H1 (cell line): Measurements from ENCODE around the gene SLC1A7.

Experiments
- ATF2 ChIP-seq: IDR thresholded peaks from 2 replicates; pipeline ENCODE4 v1.6.1; 2012; ENCODE audit warnings: low read length, inconsistent platforms
- CTCF ChIP-seq, 3 experiments: IDR thresholded peaks; 1 replicate in 2 of 3; 2 replicates in 1 of 3; pipeline versions ENCODE4 v1.5.1 to v1.6.1; 2011; ENCODE audit warnings: low read length in 3 of 3, mild to moderate bottlenecking in 3 of 3, inconsistent platforms in 2 of 3, low read depth in 1 of 3, moderate library complexity in 1 of 3; ENCODE audit not compliant: insufficient read depth in 1 of 3; ENCODE audit errors: control extremely low read depth in 1 of 3
- EP300 ChIP-seq, 2 experiments: IDR thresholded peaks; 1 replicate in 1 of 2; 2 replicates in 1 of 2; pipeline ENCODE4 v1.6.1; 2011 to 2012; ENCODE audit warnings: low read depth in 2 of 2, low read length in 2 of 2, mild to moderate bottlenecking in 2 of 2, borderline replicate concordance in 1 of 2, inconsistent platforms in 1 of 2, moderate library complexity in 1 of 2
- HDAC6 ChIP-seq: IDR thresholded peaks from one replicate; pipeline ENCODE4 v1.7.1; 2012; ENCODE audit warnings: low read depth, mild to moderate bottlenecking, inconsistent platforms, low read length, moderate library complexity
- JUND ChIP-seq: IDR thresholded peaks from 2 replicates; pipeline ENCODE4 v1.6.1; 2011; ENCODE audit warnings: mild to moderate bottlenecking, improper control_type of control experiment, low read length
- POLR2A ChIP-seq, 2 experiments: IDR thresholded peaks; 1 replicate in 1 of 2; 2 replicates in 1 of 2; pipeline ENCODE4 v1.6.1; 2011; ENCODE audit warnings: low read depth in 2 of 2, low read length in 2 of 2, mild to moderate bottlenecking in 2 of 2; ENCODE audit errors: control extremely low read depth in 1 of 2
- POLR2AphosphoS5 ChIP-seq: IDR thresholded peaks from 2 replicates; pipeline ENCODE4 v1.6.1; 2011; ENCODE audit warnings: low read depth, low read length
- RFX5 ChIP-seq: IDR thresholded peaks from 2 replicates; pipeline ENCODE4 v1.6.1; 2011; ENCODE audit warnings: low read depth, low read length, improper control_type of control experiment, borderline replicate concordance
- SP2 ChIP-seq: IDR thresholded peaks from 2 replicates; pipeline ENCODE4 v1.6.1; 2012; ENCODE audit warnings: mild to moderate bottlenecking, low read length, inconsistent platforms
- SP4 ChIP-seq: IDR thresholded peaks from 2 replicates; pipeline ENCODE4 v1.6.1; 2012; ENCODE audit warnings: low read length, inconsistent platforms

- TF ChIP-seq ATF2: no peak
- no peak for TF ChIP-seq CTCF (IDR thresholded peaks at IDR 0.05; ENCODE audit: control extremely low read depth in 1 of 3, insufficient read depth in 1 of 3, low read depth in 1 of 3, low read length in 3 of 3)
- TF ChIP-seq SP4: no peak
- TF ChIP-seq SP2: no peak
- TF ChIP-seq RFX5: no peak
- TF ChIP-seq HDAC6: no peak
- TF ChIP-seq EP300 (IDR thresholded peaks at IDR 0.05; ENCODE audit: borderline replicate concordance in 1 of 2, low read depth in 2 of 2, low read length in 2 of 2): no peak
- TF ChIP-seq POLR2AphosphoS5: no peak
- TF ChIP-seq JUND: no peak
- no peak for TF ChIP-seq POLR2A (IDR thresholded peaks at IDR 0.05; ENCODE audit: control extremely low read depth in 1 of 2, low read depth in 2 of 2, low read length in 2 of 2)
Measured at GRCh38 chr1:53046930-53047329, 95.5 kb downstream of the SLC1A7 start.
